ENCODE results near the gene HADH. TPM values are rescaled to one million over a fixed set of nuclear protein-coding genes. Genes with fewer than 3 reads are reported as not detected.

The HADH gene
- polyA plus RNA-seq, 1 of the 3 experiments (the other 2 are of a cell fraction): 19.4 TPM

- Histone ChIP-seq H3K9me2 (no peaks in the 10 kb centered on the region), H3K4me1 (ENCODE audit: control insufficient read depth in 1 of 2, insufficient read depth in 2 of 2, low read depth in 1 of 2, low read length in 1 of 2) (no peaks in the 10 kb centered on the region), H4K20me1 (ENCODE audit: insufficient read depth) (no peaks in the 10 kb centered on the region), H3K9ac (no peak overlapping the region), H3K79me2 (ENCODE audit: insufficient read depth) (no peaks in the 10 kb centered on the region), H3K36me3 (replicated peaks in 1 of 2; ENCODE audit: control insufficient read depth in 1 of 2, insufficient read depth in 2 of 2, low read length in 1 of 2) (no peaks in the 10 kb centered on the region), H3K27me3 (ENCODE audit: insufficient read depth) (no peaks in the 10 kb centered on the region; the same call in 1 of the 2 replicates), H3K9me3 (no peaks in the 10 kb centered on the region), H3K4me3 (ENCODE audit: low read depth in 2 of 2, low read length in 1 of 2) (no peak overlapping the region), H3K4me2 (no peak overlapping the region), H3K27ac (ENCODE audit: low read depth in 2 of 2, low read length in 1 of 2) (no peak overlapping the region), H2AFZ (ENCODE audit: low read depth) (no peak overlapping the region), H3F3A (replicated peaks; ENCODE audit: insufficient read depth) (no peaks in the 10 kb centered on the region)
- CTCF ChIA-PET: interaction anchor here (0.9 kb wide), 1 partner anchor 15 kb away, joined by 3 read pairs; no protein-coding TSS in a partner anchor
- POLR2A ChIA-PET: no interaction called here
- TF ChIP-seq TEAD4 (IDR thresholded peaks at IDR 0.05; ENCODE audit: borderline replicate concordance, insufficient read depth) (no peak), GATA2 (CRISPR knock-in tag; IDR thresholded peaks at IDR 0.05) (no peak), FOSL2 (IDR thresholded peaks at IDR 0.05; ENCODE audit: borderline replicate concordance, low read depth) (no peak), FOXM1 (IDR thresholded peaks at IDR 0.05; ENCODE audit: low read depth) (no peak), SIN3A (IDR thresholded peaks at IDR 0.05; ENCODE audit: borderline replicate concordance, low read depth, low read length) (no peak), TCF12 (IDR thresholded peaks at IDR 0.05) (no peak), RCOR1 (IDR thresholded peaks at IDR 0.05; ENCODE audit: low read length) (no peak), MXI1 (IDR thresholded peaks at IDR 0.05; ENCODE audit: low read depth, low read length) (no peak), CHD2 (IDR thresholded peaks at IDR 0.05; ENCODE audit: low read length, partially characterized antibody) (no peak), YY1 (IDR thresholded peaks at IDR 0.05; ENCODE audit: low read depth) (no peak), ZBTB33 (IDR thresholded peaks at IDR 0.05; ENCODE audit: borderline replicate concordance, low read depth) (no peak), TAF1 (IDR thresholded peaks at IDR 0.05; ENCODE audit: borderline replicate concordance, low read depth, low read length) (no peak), MEF2A (IDR thresholded peaks at IDR 0.05; ENCODE audit: borderline replicate concordance, low read depth) (no peak), POLR2AphosphoS5 (IDR thresholded peaks at IDR 0.05; ENCODE audit: low read depth, low read length) (no peak)
- TF ChIP-seq, protein P1, sequence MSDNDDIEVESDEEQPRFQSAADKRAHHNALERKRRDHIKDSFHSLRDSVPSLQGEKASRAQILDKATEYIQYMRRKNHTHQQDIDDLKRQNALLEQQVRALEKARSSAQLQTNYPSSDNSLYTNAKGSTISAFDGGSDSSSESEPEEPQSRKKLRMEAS (IDR thresholded peaks at IDR 0.05; ENCODE audit: low read depth): no peak
- TF ChIP-seq, protein P2, sequence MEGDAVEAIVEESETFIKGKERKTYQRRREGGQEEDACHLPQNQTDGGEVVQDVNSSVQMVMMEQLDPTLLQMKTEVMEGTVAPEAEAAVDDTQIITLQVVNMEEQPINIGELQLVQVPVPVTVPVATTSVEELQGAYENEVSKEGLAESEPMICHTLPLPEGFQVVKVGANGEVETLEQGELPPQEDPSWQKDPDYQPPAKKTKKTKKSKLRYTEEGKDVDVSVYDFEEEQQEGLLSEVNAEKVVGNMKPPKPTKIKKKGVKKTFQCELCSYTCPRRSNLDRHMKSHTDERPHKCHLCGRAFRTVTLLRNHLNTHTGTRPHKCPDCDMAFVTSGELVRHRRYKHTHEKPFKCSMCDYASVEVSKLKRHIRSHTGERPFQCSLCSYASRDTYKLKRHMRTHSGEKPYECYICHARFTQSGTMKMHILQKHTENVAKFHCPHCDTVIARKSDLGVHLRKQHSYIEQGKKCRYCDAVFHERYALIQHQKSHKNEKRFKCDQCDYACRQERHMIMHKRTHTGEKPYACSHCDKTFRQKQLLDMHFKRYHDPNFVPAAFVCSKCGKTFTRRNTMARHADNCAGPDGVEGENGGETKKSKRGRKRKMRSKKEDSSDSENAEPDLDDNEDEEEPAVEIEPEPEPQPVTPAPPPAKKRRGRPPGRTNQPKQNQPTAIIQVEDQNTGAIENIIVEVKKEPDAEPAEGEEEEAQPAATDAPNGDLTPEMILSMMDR (IDR thresholded peaks at IDR 0.05): no peak
- TF ChIP-seq, protein P3, sequence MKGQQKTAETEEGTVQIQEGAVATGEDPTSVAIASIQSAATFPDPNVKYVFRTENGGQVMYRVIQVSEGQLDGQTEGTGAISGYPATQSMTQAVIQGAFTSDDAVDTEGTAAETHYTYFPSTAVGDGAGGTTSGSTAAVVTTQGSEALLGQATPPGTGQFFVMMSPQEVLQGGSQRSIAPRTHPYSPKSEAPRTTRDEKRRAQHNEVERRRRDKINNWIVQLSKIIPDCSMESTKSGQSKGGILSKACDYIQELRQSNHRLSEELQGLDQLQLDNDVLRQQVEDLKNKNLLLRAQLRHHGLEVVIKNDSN (IDR thresholded peaks at IDR 0.05; ENCODE audit: borderline replicate concordance, low read depth): no peak
- DNase-seq: no peak
These were observed 17.1 kb upstream of the HADH start for GRCh38 chr4:107972605-107973004.

Data from SK-N-SH (cell line).